H9 (cell line): ENCODE results near the gene SCFD2. TPM values are rescaled to one million over a fixed set of nuclear protein-coding genes. Genes with fewer than 3 reads are reported as not detected.

Experiments
- DNase-seq: peaks from one replicate; pipeline ENCODE4 v3.0.0-alpha.2; 2017
- H2AFZ ChIP-seq: one replicate; pipeline ENCODE4 v1.6.1; 2013; ENCODE audit warnings: mild to moderate bottlenecking, low read length, control low read depth, moderate library complexity
- H2AK5ac ChIP-seq: 2 replicates; pipeline ENCODE4 v1.6.1; 2013; ENCODE audit warnings: low read length, control low read depth, mixed read lengths; ENCODE audit not compliant: insufficient read length
- H2BK120ac ChIP-seq: one replicate; pipeline ENCODE4 v1.6.1; 2013; ENCODE audit warnings: low read depth, mild to moderate bottlenecking, low read length, control low read depth, inconsistent platforms; ENCODE audit not compliant: poor library complexity, severe bottlenecking
- H2BK12ac ChIP-seq: 2 replicates; pipeline ENCODE4 v1.6.1; 2013; ENCODE audit warnings: low read length, control low read depth, mixed read lengths, low read depth; ENCODE audit not compliant: insufficient read length
- H2BK15ac ChIP-seq: 2 replicates; pipeline ENCODE4 v1.6.1; 2013; ENCODE audit warnings: low read depth, low read length, control low read depth
- H2BK20ac ChIP-seq: one replicate; pipeline ENCODE4 v1.6.1; 2013; ENCODE audit warnings: low read depth, mild to moderate bottlenecking, low read length, control low read depth, inconsistent platforms; ENCODE audit not compliant: poor library complexity, severe bottlenecking
- H2BK5ac ChIP-seq: 2 replicates; pipeline ENCODE4 v1.6.1; 2013; ENCODE audit warnings: low read length, control low read depth, mixed read lengths; ENCODE audit not compliant: insufficient read length
- H3K14ac ChIP-seq: 2 replicates; pipeline ENCODE4 v1.6.1; 2013; ENCODE audit warnings: low read length, control low read depth; ENCODE audit not compliant: insufficient read depth
- H3K18ac ChIP-seq: 2 replicates; pipeline ENCODE4 v1.6.1; 2013; ENCODE audit warnings: low read depth, mild to moderate bottlenecking, mixed read lengths, low read length, control low read depth; ENCODE audit not compliant: insufficient read length
- H3K23ac ChIP-seq: 2 replicates; pipeline ENCODE4 v1.6.1; 2013; ENCODE audit warnings: low read length, control low read depth, mixed read lengths, low read depth; ENCODE audit not compliant: insufficient read length
- H3K23me2 ChIP-seq: 2 replicates; pipeline ENCODE4 v1.6.1; 2013; ENCODE audit warnings: low read depth, mild to moderate bottlenecking, mixed read lengths, low read length, control low read depth; ENCODE audit not compliant: insufficient read length, poor library complexity, severe bottlenecking
- H3K27ac ChIP-seq: 2 replicates; pipeline ENCODE4 v1.5.1; 2013; ENCODE audit warnings: low read length, control low read depth, mixed read lengths, low read depth; ENCODE audit not compliant: insufficient read length
- H3K27me3 ChIP-seq: 2 replicates; pipeline ENCODE4 v1.6.1; 2013; ENCODE audit warnings: low read length, control low read depth, inconsistent platforms; ENCODE audit not compliant: insufficient read depth
- H3K4ac ChIP-seq: 2 replicates; pipeline ENCODE4 v1.6.1; 2013; ENCODE audit warnings: low read depth, mild to moderate bottlenecking, control low read depth, inconsistent platforms, low read length, moderate library complexity
- H3K4me1 ChIP-seq: 2 replicates; pipeline ENCODE4 v1.6.1; 2013; ENCODE audit warnings: low read length, control low read depth, inconsistent platforms; ENCODE audit not compliant: insufficient read depth
- H3K4me2 ChIP-seq: 2 replicates; pipeline ENCODE4 v1.6.1; 2013; ENCODE audit warnings: low read length, control low read depth, mixed read lengths; ENCODE audit not compliant: insufficient read length, insufficient read depth
- H3K56ac ChIP-seq: 2 replicates; pipeline ENCODE4 v1.6.1; 2013; ENCODE audit warnings: low read depth, mild to moderate bottlenecking, mixed read lengths, low read length, control low read depth; ENCODE audit not compliant: insufficient read length
- H3K79me1 ChIP-seq: 2 replicates; pipeline ENCODE4 v1.6.1; 2013; ENCODE audit warnings: low read depth, mild to moderate bottlenecking, moderate library complexity, low read length, control low read depth, inconsistent platforms; ENCODE audit not compliant: insufficient read depth, poor library complexity, severe bottlenecking
- H3K79me2 ChIP-seq: 2 replicates; pipeline ENCODE4 v1.6.1; 2013; ENCODE audit warnings: low read length, control low read depth, inconsistent platforms; ENCODE audit not compliant: insufficient read depth
- H3K9ac ChIP-seq: 2 replicates; pipeline ENCODE4 v1.6.1; 2013; ENCODE audit warnings: low read length, control low read depth, mixed read lengths; ENCODE audit not compliant: insufficient read length; ENCODE audit errors: extremely low read depth
- H3K9me3 ChIP-seq: one replicate; pipeline ENCODE4 v1.6.1; 2013; ENCODE audit warnings: low read depth, low read length, inconsistent platforms; ENCODE audit not compliant: control insufficient read depth
- H3T11ph ChIP-seq: one replicate; pipeline ENCODE4 v1.6.1; 2013; ENCODE audit warnings: mild to moderate bottlenecking, low read length, control low read depth, inconsistent platforms
- H4K20me1 ChIP-seq: one replicate; pipeline ENCODE4 v1.6.1; 2013; ENCODE audit not compliant: control insufficient read depth, insufficient read length, insufficient read depth
- H4K5ac ChIP-seq: 2 replicates; pipeline ENCODE4 v1.6.1; 2013; ENCODE audit warnings: low read depth, mild to moderate bottlenecking, mixed read lengths, low read length, control low read depth; ENCODE audit not compliant: insufficient read length
- H4K8ac ChIP-seq: replicated peaks from 2 replicates; pipeline ENCODE4 v1.6.1; 2013; ENCODE audit warnings: low read length, control low read depth, mixed read lengths, low read depth; ENCODE audit not compliant: insufficient read length
- H4K91ac ChIP-seq: 2 replicates; pipeline ENCODE4 v1.6.1; 2013; ENCODE audit warnings: low read depth, mild to moderate bottlenecking, moderate library complexity, mixed read lengths, low read length, control low read depth; ENCODE audit not compliant: insufficient read length
- H3K27ac Mint-ChIP-seq, 3 experiments: 2 replicates in 2 of 3; 3 replicates in 1 of 3; pipeline ENCODE4 v1.8.0; 2020 to 2021; ENCODE audit warnings: mixed read lengths in 3 of 3, mild to moderate bottlenecking in 1 of 3, moderate library complexity in 1 of 3
- H3K27me3 Mint-ChIP-seq: 2 replicates; pipeline ENCODE4 v1.8.0; 2021; ENCODE audit warnings: low read depth, mild to moderate bottlenecking, moderate library complexity, mixed read lengths
- H3K36me3 Mint-ChIP-seq, 3 experiments: 2 replicates in 2 of 3; 3 replicates in 1 of 3; pipeline ENCODE4 v1.8.0; 2020 to 2021; ENCODE audit warnings: low read depth in 3 of 3, mixed read lengths in 3 of 3; ENCODE audit not compliant: insufficient read depth in 1 of 3
- H3K4me1 Mint-ChIP-seq, 2 experiments: 2 replicates each; pipeline ENCODE4 v1.8.0; 2020; ENCODE audit warnings: mixed read lengths in 2 of 2
- H3K4me3 Mint-ChIP-seq, 2 experiments: 2 replicates in 1 of 2; 3 replicates in 1 of 2; pipeline ENCODE4 v1.8.0; 2020 to 2021; ENCODE audit warnings: mild to moderate bottlenecking in 2 of 2, mixed read lengths in 2 of 2, moderate library complexity in 1 of 2
- H3K9me3 Mint-ChIP-seq, 2 experiments: 2 replicates in 1 of 2; 3 replicates in 1 of 2; pipeline ENCODE4 v1.8.0; 2020; ENCODE audit warnings: mild to moderate bottlenecking in 2 of 2, mixed read lengths in 2 of 2, moderate library complexity in 1 of 2
- WGBS: extraction: QIAGEN DNeasy Blood & Tissue Kit; methylation state at CpG from one replicate; pipeline ENCODE4 v1.1.7; 2013; ENCODE audit warnings: missing lambda C conversion rate, low lambda C conversion rate, mixed read lengths; ENCODE audit not compliant: insufficient read length; ENCODE audit errors: extremely low coverage; 5-methylcytosine and 5-hydroxymethylcytosine counted together
- total RNA-seq: library from RNA; stranded (reverse); gene quantifications from 2 replicates; pipeline ENCODE4 v1.2.1, GENCODE V29; 2021
- TF ChIP-seq, protein P1 (sequence below): fragments of 200-600 bp; sonication (generic); conservative IDR thresholded peaks from 3 replicates; pipeline ENCODE4 v1.8.0; 2021; ENCODE audit warnings: antibody characterized with exemption, mild to moderate bottlenecking

Gene SCFD2
- total RNA-seq, 1 experiment from 2014 or later = 10.1 TPM

DNA sequence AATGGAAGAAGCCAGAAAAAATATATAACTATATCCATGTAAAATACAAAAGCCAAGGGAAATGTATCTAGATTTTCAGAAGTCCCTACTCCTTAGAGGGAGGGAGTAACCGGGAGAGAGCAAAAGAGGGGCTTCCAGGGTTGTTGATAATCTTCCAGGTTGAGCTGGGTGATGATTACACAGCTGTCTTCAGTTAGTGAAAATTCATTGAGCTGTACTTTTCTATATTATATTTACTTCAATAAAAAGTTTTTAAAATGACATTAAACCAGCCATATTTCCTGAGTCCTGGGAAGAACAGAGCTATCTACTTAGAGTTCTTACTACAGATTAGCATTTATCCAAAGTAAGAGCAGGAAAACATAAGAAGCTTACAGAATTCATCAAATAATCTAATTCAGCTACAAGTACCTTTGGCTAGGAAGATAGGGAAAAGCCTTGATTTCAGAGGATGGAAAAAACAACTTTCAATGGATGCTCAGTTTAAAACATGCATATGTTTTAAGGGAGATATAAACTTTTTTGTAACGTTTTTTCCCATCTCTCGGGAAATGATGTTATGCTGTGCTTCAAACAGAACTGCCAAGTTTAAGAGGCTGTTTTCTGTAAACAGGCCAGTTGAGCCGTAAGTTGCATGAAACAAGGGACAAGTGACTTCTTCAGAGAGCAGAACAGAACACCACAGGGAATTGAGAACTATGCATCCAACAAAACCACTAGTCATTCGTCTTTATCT, 204.6 kb downstream of the SCFD2 start:
- Histone ChIP-seq H3T11ph (no peak overlapping the region), H3K23me2 (no peaks in the 10 kb centered on the region), H3K79me1 (no peaks in the 10 kb centered on the region), H3K27ac (no peak overlapping the region), H3K27me3 (no peaks in the 10 kb centered on the region), H3K4me2 (no peak overlapping the region), H2BK5ac (no peak overlapping the region), H3K56ac (no peak overlapping the region), H2BK120ac (no peak overlapping the region), H3K18ac (no peak overlapping the region), H2AK5ac (no peak overlapping the region), H3K4ac (no peak overlapping the region), H3K14ac (no peak overlapping the region), H3K79me2 (no peaks in the 10 kb centered on the region), H4K8ac (no peak overlapping the region), H2AFZ (no peak overlapping the region), H4K5ac (no peak overlapping the region), H2BK12ac (no peak overlapping the region), H2BK15ac (no peak overlapping the region), H3K23ac (no peak overlapping the region), H4K20me1 (no peaks in the 10 kb centered on the region), H4K91ac (no peak overlapping the region), H3K4me1 (no peaks in the 10 kb centered on the region), H3K9me3 (no peaks in the 10 kb centered on the region), H3K9ac (no peak overlapping the region), H2BK20ac (no peak overlapping the region)
- H3K36me3 Mint-ChIP-seq = no peaks in the 10 kb centered on the region; a peak in 1 of 7 replicates
- H3K27me3 Mint-ChIP-seq = no peaks in the 10 kb centered on the region
- no peak overlapping the region for H3K4me3 Mint-ChIP-seq
- peaks cover 0 to 4% of the 10 kb centered on the region in 2 experiments; a peak in 1 of 4 replicates for H3K4me1 Mint-ChIP-seq
- WGBS = no CpG with 5 or more reads among the region's 5 CpGs
- H3K27ac Mint-ChIP-seq = no peak overlapping the region
- H3K9me3 Mint-ChIP-seq = no peaks in the 10 kb centered on the region
- TF ChIP-seq, protein P1, sequence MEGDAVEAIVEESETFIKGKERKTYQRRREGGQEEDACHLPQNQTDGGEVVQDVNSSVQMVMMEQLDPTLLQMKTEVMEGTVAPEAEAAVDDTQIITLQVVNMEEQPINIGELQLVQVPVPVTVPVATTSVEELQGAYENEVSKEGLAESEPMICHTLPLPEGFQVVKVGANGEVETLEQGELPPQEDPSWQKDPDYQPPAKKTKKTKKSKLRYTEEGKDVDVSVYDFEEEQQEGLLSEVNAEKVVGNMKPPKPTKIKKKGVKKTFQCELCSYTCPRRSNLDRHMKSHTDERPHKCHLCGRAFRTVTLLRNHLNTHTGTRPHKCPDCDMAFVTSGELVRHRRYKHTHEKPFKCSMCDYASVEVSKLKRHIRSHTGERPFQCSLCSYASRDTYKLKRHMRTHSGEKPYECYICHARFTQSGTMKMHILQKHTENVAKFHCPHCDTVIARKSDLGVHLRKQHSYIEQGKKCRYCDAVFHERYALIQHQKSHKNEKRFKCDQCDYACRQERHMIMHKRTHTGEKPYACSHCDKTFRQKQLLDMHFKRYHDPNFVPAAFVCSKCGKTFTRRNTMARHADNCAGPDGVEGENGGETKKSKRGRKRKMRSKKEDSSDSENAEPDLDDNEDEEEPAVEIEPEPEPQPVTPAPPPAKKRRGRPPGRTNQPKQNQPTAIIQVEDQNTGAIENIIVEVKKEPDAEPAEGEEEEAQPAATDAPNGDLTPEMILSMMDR = no peak
- DNase-seq = no peak
